Measurements from ENCODE around the gene C10orf62.
"Not testable (repeated sequence)": the region's sequence is repeated elsewhere in the genome, so short reads cannot be mapped to it uniquely, and the experiment has no call there.

Gene C10orf62

DNA sequence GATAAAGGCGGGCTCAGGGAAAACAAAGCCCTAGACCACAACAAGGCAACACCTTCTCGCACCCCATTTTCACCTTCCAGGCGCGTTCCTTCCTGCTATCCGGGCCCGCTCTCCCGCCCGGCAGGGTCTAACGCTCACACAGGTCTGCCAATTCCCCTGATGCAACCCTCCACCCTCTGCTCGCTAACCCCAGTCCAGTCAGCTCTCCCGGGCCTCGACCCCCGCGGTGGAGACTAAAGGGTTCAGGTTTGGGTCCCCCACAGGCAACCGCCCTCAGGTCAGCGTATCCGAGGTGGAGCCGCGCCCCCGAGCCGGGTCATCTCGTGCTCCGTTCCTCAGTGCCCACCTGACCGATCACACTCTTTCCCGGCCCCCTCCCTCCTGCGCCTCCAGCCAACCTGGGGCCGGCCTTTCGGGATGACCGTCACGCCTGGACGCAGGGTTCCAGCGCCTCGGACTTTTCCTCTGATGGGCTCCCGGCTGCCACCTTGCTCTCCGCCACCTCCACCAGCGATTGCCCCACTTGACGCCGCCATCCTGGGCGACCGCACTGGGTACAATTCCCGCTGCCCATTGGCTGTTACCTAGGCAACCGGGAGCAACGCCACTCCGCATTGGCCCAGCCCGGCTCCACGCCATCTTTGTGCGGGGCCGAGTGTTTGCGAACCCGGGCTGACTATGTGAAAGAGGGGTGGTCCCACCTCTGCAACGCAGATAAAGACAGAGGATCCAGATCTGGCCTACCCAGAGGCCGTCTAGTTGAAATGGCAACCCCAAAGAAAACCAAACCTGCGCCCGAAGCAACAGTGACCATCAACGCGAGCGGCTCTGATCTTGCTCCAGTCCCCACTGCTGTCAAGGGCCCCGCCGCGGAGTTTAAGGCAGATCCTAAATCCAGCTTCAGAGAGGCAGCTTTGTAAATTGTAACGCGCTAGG lies 43.7 kb downstream of the C10orf62 start, which contains the start of gene MORN4:
MORN4 (minus strand) TSS at position 552 of the 936 bp plus-strand sequence. CDS start 13,847 bp downstream, outside the sequence.
- peak; percentile 81 for DNase-seq

DNA sequence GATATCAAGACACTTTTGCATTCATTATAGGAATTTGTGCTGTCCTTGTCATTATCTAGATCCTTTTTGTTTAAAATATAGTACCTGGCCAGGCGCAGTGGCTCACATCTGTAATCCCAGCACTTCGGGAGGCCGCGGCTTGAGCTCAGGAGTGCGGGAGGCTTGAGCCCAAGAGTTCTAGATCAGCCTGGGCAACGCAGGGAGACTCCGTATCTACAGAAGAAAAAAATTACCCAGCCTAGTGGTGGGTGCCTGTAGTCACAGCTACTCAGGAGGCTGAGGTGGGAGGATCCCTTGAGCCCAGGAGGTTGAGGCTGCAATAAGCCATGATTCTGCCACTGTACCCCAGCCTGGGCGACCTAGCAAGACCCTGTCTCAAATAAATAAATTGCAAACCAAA lies 44.4 kb downstream of the C10orf62 start:
- DNase-seq: peak; percentile 15

DNA sequence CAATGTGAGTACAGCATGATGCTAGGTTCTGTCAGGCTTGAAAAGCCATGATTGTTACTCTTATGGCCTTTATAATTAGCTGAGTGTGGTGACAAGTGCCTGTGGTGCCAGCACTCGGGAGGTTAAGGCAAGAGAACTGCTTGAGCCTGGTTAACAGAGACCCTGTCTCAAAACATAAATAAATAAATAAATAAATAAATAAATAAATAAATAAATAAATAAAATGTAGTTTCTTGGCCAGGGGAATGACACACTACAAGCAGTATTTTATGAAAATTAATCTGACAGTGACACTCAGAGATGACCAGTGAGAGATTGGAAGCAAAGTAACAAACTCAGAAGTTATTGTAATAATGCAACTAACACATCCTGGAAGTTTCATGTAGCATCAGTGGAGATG lies 46.1 kb downstream of the C10orf62 start:
- no peak for DNase-seq

DNA sequence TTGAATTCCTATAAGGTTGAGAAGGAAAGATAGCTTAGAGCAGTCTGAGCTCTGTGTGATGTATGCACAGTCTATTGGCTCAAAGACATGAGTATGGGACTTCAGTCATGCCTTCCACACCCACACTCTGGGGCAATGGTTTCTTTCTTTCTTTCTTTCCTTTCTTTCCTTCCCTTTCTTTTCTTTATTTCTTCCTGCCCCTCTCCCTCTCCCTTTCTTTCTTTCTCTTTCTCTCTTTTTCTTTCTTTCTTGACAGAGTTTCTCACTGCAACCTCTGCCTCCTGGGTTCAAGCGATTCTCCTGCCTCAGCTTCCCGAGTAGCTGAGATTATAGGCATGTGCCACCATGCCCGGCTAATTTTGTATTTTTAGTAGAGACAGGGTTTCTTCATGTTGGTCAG lies 49.6 kb downstream of the C10orf62 start:
- DNase-seq: not testable (repeated sequence)

DNA sequence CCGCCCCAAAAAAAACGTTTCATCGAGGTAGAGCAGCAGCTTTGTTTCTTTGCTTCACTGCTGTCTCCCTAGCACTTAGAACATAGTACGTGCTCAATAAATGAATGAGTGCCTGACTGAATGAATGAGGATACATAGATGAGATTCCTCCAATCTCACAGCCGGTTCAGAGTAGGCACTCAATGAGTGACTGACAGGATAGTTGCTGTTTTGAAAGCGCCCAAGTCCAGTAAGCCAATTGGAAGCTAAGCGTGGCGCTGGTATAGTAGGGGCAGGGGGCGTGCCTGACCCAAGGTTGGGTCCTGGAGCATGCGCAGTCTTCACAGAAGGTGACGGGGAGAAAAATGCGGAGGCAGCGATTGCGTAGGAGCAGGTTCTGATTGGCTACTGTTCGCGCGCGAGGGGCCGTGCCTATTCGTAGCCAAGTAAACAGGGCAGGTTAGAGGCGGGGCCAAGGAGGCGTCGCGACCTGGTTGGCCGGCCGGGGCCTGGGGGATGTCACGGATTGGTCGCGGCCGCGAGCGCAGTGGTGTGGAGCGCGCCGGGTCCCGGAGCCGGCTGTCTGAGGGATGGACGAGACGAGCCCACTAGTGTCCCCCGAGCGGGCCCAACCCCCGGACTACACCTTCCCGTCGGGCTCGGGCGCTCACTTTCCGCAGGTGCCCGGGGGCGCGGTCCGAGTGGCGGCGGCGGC lies 50.8 kb downstream of the C10orf62 start, which contains the start of gene PI4K2A:
PI4K2A (plus strand) TSS at position 498 of the 694 bp plus-strand sequence; CDS start at position 570, 72 bp downstream.
- DNase-seq: peak; percentile 98
